ENCODE results near the gene PHF21B. TPM values are rescaled to one million over a fixed set of nuclear protein-coding genes. Genes with fewer than 3 reads are reported as not detected.

The PHF21B gene
- total and polyA plus RNA-seq, 2 of the 8 experiments (the other 6 are each of a cell fraction or from before 2014, with no cell fraction given), result 19.3 to 68.1 TPM

GRCh38 chr22:44879301-44879680 lies 130.5 kb downstream of the PHF21B start (continued):
- TF ChIP-seq CHD7 (IDR thresholded peaks at IDR 0.05; ENCODE audit: insufficient replicate concordance, low read length) (no peak), HDAC6 (IDR thresholded peaks at IDR 0.05; ENCODE audit: low read depth, low read length) (no peak), RAD21 (IDR thresholded peaks at IDR 0.05 in 1 of 2, conservative IDR thresholded peaks at IDR 0.05 in 1 of 2; ENCODE audit: low read depth in 2 of 2, low read length in 2 of 2) (no peak), EZH2 (IDR thresholded peaks at IDR 0.05; ENCODE audit: low read depth, low read length, severe bottlenecking) (no peak), HDAC2 (IDR thresholded peaks at IDR 0.05; ENCODE audit: borderline replicate concordance in 1 of 2, low read depth in 2 of 2, low read length in 2 of 2) (no peak), SIX5 (IDR thresholded peaks at IDR 0.05; ENCODE audit: low read depth, low read length) (no peak), RNF2 (IDR thresholded peaks at IDR 0.05; ENCODE audit: borderline replicate concordance, low read depth, low read length, missing control alignments, poor library complexity, severe bottlenecking) (no peak), GABPA (IDR thresholded peaks at IDR 0.05; ENCODE audit: borderline replicate concordance, insufficient read depth, low read length) (no peak), USF2 (IDR thresholded peaks at IDR 0.05; ENCODE audit: low read length) (no peak)

Data from H1 (cell line).